GM21390 (cell line): ENCODE data around the gene LRP1B.

ENCODE experiments used
- ATAC-seq: cut with Tn5 transposase; IDR thresholded peaks from one replicate; pipeline ENCODE4 v1.9.1; 2021; ENCODE audit not compliant: unreplicated experiment

LRP1B gene

DNA sequence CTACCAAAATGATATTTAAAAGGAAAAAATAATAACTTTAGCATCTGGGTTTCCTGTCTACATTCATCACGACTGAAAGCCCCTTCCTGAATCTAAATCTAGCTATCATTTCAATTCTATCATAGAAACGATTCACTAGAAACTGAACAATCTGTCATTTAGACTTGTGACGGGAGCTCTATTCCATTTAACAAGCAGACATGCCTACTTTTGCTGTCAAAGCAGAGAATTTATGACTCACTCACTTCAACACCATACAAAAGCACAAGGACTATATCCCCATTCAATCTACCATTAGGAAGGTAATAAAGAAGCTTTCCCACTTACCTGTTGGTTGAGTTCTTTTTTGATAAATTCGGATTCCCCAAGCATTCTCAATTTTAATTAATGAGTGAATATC lies 1072.3 kb downstream of the LRP1B start:
- ATAC-seq, result no peak

DNA sequence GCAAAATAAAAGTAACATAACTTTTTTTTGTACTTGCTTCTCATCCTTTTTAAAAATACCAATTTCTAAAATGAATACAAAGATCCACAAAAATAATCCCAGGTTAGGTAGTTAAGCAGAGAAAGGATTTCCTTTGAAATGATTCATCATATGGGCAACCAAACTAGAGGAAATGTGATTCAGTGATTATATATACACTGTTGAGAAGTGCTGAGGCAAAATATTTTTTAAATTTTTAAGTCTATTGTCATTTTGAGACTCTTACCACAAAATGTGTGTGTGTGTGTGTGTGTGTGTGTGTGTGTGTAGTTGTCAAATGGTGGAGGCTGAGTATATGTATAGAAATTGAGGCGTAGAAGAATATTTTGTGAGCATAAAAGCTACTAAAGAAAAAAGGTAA lies 1075.3 kb downstream of the LRP1B start:
- ATAC-seq, result no peak

DNA sequence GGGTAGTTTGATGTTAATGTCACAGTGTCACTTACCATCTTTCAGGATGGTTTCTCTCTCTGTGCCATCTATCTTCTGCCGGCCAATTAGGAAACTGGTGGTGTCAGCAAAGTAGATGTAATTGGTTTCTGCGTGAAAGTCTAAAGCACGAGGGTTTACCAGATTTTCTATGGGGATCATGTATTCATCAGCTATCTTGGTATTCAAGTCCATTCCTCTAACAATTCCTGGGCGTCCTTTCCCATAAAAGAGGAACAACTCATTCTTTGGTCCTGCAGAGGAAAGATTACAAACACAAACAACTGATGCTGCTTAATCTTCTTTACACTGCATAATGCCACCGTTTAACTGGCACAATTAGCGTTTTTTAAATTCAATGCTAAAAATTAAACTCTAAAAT lies 1081.9 kb downstream of the LRP1B start:
- ATAC-seq, result no peak

DNA sequence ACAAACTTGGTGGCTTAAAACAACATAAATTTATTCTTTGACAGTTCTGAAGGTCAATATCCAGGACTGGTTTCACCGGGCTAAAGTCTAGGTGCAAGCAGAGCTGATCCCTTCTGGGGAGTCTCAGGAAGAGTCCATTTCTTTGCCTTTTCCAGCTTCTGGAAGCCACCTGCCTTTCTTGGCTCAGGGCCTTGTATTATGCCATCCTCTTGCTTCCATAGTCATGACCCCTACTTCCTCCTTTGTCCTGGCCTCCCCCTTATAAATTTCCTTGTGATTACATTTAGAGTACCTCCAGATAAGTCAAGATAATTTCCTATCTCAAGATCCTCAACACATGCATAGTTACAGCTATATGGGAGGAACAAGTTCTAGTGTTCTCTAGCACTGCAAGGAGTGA lies 1089.5 kb downstream of the LRP1B start:
- ATAC-seq, result no peak

DNA sequence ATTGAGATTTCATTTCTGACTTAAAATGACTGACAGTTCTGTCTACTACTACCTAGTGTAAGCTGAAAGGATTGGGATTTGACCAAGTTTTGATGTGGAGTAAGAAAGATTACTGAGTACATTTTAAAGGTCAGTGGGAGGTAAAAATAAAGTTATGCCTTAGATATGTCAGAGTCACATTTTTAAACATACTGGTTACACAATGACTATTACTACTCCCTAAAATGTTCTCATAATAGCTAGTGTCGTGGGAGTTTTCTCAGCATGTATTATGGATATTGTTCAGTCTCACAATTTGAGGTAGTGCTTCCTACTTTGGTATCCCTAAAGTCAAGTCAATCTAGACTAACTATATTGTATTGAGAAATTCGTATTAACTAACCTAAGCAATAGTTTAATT lies 1092.5 kb downstream of the LRP1B start:
- no peak for ATAC-seq

DNA sequence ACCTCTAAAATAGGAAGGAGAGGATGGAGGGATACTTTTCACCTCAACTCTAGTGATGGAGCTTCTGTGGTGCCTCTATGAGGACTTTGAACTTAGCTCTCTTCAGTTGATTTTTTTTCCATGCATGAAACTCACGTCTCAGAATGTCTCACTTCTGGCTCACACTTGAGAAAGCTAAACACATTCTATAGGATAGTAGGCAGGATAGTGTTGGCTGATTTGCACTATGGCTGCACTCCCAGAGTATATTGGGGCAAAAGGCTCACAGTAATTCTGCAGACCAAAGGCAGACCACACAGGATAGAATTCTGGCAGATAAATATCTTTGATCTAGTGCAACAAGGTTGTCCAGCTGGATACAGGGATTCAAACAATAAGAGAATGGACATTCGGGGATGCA lies 1093.5 kb downstream of the LRP1B start:
- ATAC-seq, result no peak

DNA sequence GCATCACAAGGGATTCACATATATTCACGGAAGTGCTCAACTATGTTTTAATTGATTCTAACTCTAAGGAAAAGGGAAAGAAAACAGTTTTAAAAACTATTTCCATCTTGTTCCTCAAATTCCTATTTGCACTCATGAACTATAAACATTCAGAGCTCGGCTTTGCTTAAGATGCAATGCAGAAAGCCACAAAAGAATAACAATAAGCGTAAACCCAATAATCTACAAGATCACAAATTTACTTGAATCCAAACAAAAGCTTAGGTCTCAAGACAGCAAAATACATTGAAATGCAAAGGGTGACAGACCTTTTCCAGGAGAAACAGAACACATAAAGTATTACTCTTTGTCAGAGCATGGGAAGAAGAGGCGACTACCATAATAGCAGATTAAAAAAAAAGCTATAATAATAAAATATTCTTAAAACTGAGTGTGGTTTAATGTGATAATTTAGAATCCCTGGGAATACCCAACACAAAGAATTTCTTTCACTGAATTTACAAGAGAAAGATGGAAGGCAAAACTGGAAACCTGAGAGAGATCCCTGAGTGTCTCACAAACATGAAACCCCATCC lies 1094.9 kb downstream of the LRP1B start:
- no peak for ATAC-seq

DNA sequence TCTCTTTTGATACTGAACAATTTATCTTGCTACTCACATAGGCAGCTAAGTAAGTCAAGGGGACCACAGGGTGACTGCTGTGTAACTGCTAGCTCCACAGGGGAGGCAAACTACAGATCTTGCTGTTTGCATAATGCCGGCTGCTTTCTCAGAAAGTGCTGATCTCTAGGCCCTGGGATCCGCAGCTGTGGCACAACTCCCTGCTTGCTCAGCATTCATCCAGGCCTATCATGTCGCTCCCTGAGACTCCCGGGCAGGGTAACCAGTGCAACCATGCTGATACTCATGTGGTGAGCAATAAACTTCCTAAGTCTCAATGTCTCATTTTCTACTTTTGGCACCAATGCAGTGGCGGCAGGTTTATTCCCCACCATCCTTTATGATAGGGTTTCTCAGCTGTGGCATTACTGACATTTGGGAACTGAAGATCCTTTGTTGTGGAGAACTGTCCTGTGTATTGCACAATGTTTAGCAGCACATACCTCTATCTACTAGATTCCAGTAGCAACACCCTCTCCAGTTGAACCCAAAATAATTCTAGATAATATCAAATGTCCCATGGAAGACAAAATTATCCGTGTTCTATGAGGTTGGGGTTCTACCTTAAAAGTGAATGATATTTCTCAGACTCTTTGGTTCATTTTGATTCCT lies 1101.3 kb downstream of the LRP1B start:
- ATAC-seq, result no peak

DNA sequence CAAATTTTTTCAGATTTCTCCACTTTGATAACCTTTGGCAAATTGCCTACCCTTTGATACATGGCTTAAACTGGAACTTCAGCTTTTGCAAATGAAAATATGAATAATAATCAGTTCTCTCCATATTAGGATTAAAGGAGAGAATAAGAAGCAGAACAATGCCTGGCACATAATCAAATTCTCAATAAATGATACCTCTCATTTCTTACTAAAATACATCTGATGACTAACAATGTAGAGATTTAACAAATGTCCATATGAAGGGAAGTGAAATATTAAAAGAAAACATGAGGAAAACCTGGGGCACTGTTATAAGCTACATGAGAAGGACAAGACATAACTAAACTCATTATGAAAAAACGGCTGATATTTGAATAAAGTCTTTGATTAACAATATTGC lies 1103.6 kb downstream of the LRP1B start:
- no peak for ATAC-seq

DNA sequence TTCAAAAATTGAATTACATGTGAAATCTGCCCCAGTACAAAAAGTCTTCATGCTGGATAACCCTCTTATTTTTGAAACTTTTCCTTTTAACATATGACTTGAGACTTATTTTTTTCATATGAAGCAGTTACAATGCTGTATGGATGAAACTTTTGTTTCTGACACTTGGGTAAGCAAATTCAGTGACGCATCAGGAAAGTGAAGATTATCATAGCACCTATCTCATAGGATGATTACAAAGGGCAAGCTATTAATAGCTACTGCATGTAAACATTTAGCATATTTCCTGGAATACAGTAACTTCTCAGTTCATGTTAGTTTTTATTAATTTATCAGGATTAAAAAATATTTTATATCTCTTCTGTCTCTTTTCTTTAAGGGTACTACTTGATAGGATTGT lies 1109.2 kb downstream of the LRP1B start:
- ATAC-seq, result no peak

DNA sequence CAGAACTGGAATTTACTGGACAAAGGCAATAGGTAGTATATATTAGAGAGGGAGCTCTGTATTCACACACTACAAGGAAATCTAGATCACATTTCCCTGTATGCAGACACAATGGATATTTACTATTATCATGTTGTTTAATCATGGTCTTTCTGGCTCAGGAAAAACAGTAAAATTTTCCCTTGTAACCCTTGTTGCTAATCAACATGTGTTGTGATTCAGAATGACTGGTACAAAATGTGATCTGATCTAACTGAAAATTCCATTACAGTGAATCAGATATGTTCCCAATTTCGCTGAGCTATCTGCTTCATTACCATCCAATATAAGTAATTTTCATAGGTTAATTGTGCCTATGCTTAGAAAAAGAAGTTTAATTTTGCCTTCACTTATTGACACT lies 1109.7 kb downstream of the LRP1B start:
- ATAC-seq, result no peak

DNA sequence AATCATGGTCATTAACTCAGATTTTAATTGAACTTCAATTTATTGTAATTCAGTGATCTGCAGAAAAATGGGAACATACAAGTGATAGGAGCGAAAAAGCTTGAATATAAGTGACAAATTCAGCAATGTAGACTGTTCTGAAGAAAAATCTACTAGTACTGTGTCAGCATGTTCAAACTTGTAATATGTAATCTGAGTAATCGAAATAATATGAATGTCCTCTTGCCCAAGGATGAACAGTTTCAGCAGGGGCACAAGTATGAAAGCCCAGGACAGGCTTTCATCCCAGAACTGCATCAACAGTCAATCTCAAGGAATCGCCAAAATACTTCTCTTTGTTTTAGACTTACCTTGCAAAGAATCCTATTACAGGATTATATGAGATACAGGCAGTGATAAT lies 1110.5 kb downstream of the LRP1B start:
- no peak for ATAC-seq

DNA sequence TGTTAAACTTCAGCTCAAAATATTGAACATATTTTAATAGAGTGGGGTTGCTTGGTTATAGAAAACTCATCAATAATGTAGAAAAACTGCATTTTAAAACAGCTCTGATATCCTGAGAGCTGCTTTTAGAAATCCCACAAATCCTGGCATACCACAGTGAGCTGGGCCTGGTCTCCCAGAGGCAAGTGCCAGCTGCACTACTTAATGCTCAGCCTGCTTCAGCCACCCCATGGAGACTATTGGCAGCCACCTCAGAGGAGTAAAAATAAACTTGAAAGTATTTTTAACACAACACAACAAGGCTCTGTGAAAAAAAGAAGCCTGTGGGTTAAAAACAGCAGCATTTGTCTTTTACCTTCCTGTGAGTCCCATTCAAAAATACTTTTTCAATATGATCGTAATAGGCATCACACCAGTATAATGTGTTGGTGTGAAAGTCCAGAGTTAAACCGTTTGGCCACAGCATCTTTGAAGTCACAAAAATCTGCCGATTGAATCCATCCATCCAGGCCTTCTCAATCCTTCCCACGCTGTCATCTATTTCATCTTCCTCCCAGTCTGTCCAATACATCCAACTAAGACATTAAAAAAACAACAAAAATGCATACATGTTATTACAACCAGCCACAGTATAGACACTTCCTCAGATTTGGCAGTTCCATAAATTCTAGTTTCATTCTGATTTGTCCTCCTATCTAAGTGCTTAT lies 1115.3 kb downstream of the LRP1B start:
- ATAC-seq, result no peak

DNA sequence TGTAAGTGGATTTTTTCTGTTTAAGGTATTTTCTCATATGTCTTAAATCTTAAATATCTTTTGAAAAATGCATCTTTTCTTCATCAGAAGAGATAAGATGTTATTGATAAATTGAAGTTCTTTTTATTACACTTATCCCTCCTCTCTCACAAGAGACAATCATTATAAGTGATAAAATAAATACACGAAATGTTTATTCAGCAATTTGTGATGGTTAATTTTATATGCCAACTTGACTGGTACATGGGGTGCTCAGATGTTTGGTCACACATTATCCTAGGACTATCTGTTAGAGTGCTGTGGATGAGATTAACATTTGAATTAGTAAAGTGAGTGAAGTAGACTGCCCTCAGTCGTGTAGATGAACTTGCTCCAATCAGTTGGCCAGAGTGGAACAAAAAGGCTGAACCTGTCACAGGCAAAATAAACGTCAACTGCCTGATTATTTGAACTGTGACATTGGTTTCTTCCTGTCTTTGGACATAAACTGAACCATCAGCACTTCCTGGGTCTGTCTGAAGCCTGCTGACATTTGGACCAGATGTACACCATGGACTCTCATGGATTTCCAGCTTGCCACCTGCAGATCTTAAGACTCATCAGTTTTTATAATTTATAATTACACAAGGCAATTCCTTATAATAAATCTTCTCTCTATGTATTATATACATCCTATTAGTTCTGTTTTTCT lies 1126.7 kb downstream of the LRP1B start:
- ATAC-seq, result no peak

DNA sequence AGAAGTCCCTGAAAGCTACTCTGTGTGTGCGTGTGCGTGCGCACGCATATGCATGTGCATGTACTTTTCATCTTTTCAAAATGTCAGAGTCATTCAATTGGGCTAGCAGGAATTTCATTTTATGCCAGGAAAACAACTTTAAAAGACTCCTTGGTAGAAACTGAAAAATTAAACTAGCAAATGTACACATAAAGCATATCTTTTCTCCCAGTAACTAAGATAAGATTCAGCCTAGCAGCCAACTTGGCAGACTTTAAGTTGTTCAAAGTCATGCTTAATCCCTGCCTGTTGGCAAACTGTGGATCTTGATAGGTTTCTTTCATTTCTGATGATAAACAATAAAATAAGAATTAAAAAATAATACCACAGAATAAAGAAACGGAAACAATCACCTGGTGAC lies 1129.1 kb downstream of the LRP1B start:
- no peak for ATAC-seq

DNA sequence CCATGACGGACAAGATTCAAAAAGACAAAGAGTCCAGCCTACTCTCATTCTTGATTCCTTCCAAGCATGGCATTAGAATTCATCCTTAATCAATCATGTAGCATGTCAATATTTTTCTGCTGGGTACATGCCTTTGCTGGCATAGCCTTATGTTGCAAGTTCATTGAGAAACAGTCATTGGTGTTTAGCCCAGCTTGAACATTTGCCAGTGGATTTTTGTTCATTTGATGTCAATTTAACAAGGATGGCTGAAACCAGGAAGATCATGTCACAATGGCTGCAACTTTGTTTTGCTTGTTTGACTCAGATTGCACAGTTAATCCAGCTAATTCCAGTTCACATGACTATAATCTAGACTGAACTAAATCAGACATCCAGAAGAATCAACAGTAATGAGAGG lies 1132.2 kb downstream of the LRP1B start:
- ATAC-seq, result no peak

DNA sequence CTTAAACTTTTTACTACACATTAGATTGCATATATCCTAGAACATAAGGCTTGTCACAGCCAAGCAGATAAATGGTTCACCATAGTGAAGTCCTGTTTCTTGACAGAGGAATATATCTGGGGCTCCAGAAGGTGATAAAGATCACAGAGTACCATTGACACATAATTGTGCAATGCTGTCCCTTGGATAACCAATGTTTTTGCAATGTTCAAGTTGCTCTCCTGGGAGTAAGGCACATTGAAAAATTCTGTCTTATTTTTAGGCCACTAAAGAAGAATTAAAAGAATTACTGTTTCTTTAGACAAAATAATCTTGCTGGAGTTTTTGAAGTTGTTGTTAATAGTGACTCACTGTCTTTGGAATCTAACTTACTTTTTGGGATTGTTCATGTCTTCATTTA lies 1132.8 kb downstream of the LRP1B start:
- no peak for ATAC-seq

DNA sequence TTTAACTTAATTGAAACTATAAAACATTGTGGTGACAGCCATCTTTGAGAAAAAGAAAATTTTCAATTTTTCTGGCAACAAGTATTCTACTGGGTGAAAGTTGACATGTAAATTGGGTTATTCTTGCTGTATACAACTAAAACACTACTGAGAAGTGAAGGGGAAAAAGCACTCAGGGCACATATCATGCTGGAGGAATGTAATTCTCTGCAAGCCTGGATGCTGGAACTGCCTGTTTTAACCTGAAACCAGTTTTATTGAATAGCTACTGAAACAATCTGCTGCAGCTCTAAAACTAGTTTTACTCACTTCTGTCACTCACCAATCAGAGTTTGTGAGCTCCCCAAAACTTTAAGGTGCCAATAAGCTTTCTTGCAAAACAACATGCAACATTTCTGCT lies 1136.0 kb downstream of the LRP1B start:
- ATAC-seq, result no peak

DNA sequence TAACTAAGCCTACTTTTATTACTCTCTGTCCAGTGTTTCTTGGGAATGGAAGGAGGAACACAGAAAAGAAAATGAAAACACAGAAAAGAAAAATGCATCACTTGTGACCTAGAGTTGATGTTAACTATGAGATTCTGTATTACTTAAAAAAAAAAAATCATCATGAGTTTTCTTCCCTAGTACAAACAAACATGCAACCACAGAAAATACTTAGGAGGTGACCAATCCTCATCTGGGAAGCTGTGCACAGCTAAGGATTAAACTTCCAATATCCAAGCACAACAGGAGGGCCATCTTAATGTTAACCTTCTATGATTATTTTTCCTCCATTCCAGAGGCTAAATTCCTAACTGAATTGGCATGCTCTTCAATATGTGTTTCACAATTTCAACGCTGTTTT lies 1140.4 kb downstream of the LRP1B start:
- ATAC-seq, result no peak

DNA sequence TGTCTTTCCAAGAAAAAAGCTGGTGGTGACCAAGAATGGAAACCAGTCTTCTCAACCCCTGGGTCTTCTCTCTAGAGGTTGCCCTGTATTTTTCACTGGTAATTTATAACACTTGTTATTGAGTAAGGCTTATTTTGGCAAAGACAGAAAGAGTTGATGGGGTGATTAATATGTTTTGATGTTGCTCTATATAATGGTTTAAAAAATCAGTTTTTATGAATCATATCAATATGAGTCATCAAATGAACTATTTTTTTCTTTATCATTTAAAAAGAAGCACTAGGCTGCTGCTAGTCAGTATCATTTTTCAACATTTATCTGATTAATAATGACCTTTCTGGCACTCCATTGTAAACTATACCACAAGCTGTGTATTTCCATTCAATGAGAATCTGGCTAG lies 1142.2 kb downstream of the LRP1B start:
- ATAC-seq, result no peak

DNA sequence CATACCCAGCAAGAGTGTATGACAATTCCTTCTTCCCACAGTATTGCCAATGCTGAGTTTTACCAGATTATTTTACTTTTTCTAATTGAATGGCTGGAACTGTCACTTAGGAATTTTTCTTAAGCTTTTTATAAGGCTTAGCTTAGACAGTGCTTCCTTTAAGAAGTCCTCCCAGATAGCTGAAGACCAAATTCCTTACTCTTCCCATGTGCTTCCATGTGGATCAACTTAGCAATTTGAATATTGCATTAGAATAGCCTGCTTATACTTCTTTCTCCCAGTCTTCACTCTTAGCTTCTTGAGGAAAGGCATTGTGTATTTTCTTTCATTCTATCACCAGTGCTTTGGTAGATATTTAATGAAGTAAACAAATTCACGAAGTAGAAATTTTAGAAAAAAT lies 1144.4 kb downstream of the LRP1B start:
- no peak for ATAC-seq

DNA sequence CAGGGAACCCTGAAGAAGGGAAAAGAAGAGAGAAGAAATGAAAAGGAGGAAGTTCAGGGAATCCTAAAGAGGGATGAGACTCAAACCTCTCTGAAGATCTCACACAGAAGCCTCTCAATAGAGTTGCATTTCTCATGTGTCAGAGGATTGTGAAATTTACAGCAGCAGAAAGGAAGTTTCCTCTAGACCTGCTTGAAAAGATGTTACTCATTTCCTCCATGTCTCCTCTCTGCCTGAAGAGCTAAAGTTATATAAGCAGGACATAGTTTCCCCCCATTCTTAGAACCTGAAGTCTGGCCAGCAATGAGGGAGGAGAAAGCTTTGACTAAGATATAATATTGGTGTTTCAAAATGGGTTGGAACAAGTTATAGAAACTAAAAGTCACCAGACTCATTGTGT lies 1155.6 kb downstream of the LRP1B start:
- ATAC-seq, result no peak
